HG03558 (cell line): ENCODE measurements around the gene ELF5.

ENCODE experiments used
- ATAC-seq: cut with Tn5 transposase; IDR thresholded peaks from one replicate; pipeline ENCODE4 v1.9.1; 2021; ENCODE audit warnings: moderate number of reproducible peaks; ENCODE audit not compliant: unreplicated experiment; ENCODE audit errors: extremely low read depth

The ELF5 gene

DNA sequence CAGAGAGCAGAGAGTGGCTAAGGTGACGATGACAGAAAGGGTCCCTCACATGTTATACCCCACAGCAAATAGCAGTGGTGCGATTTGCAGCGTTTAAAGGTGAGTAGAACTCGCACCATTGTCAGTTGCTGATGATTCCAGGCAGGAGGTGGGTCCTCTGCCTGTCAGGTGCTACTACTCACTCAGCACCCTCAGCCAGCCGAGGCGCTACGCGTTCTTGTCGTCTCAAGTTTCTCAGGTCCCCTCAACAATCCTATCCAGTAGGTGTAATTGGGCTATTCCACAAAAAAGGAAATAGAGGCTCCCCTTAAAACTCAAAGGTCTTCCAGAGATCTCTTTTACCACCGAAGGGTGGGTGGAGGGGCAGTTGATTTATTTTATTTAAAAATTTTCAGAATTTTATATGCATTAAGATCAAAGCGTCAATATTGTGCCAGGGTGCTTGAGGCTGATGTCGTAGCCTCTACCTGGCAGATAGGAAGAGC is 18.3 kb downstream of the ELF5 start:
- no peak for ATAC-seq

DNA sequence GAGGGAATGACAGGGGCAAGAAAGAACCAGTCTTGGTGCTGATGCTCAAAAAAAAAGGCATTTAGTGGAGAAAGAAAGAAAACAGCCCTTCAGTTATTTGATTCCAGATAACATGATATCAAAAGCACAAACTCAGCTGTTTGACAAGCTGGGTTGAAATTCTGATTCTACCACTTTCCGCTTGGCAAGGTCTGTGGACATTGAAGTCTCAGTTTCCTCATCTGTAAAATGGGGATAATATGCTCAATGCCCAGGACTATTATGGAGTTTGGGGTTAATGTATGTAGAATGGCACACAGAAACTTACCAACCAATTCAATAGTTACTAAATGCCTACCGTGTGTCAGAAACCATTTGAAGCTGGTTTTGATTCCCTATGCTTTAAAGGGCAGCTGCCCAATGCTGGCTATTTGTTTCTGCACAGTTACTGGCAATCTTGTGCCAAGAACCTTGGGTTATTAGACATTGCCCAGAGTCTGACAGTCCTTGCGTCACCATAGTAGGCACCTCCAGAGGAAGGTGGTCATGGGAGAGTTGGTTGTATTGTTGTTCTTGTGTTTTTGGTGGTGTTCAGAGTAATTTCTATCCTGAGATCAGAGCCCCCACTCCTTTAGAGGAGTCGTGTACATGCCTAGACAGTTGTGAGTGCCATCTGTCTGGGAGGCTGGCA is 19.5 kb downstream of the ELF5 start:
- no peak for ATAC-seq

DNA sequence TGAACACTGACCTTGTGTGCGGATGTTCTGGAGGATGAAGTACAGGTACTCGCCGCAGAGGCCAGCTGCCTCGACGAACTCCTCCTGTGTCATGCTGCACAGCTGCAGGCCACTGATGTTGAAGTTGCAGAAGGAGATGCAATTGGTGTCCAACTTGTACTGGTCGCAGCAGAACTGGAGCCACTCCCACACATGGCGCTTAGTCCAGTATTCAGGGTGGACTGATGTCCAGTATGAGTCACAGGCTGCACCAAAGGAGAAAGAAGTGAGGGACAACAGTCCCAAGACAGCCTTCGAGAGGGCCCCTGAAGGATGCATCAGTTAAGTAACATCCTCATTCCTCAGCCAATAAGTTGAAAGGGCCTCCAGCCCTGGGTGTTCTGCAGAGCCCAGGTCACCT is 20.1 kb downstream of the ELF5 start:
- no peak for ATAC-seq

DNA sequence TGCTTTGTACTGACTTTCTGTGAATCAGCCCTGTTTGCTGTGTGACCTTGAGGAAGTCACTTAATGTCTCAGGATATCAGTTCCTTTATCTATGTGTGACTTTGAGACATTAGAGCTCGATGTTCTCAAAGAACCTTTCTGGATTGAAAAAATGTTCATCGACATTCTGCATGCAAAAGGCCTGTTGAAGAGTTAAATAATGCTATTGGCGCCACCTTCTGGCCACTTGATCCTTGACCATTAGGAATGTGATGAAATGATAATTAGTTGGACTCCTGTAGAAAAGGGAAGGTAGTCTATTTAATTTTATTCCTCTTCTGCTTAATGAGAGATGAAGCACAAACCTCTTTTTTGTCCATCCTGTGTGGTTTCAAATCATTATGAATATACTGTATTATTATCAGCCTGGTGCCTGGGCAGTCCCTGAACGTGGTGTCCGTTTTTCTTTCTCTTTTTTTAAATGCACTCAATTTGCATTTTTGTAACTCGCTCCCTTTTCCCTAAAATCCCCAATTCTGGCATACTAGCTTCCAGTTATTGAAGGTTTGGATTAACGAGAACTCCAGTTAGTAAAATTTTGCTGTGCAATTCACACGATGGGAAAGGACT is 20.7 kb downstream of the ELF5 start:
- ATAC-seq: no peak

DNA sequence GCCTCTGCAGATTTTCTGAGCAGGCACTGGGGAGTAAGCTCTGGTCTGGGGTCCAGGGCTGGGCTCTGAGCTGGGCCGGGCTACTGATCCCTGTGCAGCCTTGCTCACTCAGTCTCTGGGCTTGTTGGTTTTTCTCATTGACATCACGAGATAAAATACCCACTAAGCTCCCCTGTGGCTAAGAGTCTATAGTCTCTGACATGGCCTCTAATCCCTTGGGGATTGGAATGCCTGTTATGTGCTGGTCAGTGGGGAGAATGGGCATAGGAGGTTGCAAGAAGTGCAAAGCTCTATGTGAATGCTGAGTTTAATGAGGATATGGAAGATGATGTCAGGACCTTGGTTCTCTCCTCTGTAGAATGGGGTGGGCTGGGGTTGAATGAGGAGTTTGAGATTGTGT is 23.3 kb downstream of the ELF5 start:
- no peak for ATAC-seq

DNA sequence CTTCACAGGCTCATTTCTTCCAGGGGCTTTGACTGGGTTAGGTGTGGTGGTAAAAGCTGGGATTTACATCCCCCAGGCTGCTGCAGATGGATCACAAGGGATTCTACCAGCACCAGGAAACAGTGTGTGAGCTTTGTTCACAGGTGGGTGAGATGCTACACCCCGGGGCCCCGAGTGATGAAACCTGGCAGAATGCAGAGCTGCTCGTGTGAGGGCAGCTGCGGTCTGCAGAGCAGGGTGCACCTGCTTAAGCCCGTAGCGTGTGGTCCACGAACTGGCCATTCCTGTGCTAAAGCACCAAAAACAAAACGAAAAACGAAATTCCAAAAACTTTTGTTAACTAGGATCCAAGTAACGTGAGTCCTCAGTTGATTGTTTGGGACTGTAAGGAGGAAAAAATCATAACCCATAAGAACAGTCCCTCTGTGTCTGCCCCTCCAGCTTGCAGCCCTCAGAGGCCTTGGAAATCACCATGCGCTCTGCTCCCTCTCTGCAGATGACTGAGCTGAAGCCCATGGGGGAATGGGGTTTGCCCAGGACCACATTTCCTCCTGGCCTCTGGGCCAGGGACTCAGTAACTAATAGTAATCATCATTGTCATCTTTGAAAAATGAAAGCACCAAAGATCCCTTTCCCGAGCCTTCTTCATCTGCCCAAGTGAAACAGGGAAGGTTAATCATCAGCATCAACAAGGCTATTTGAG is 24.6 kb downstream of the ELF5 start:
- no peak for ATAC-seq

DNA sequence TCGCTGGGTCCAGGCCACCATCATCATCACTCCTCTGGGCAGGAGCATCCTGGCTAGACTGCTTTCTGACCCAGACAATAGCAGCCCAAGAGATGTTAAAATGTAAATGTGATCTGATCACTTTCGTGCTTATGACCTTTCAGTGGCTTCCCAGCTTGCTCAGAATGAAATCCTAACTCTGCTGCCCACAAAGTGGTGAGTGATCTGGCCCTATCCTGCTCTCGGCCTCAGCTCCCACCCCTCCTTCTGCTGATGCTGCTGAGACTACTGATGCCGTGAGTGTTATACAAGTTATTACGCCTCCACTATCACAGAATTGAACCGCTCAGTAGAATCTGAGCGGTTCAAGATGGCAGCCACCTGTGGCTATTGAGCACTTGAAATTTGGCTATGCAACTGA is 26.2 kb downstream of the ELF5 start:
- no peak for ATAC-seq

DNA sequence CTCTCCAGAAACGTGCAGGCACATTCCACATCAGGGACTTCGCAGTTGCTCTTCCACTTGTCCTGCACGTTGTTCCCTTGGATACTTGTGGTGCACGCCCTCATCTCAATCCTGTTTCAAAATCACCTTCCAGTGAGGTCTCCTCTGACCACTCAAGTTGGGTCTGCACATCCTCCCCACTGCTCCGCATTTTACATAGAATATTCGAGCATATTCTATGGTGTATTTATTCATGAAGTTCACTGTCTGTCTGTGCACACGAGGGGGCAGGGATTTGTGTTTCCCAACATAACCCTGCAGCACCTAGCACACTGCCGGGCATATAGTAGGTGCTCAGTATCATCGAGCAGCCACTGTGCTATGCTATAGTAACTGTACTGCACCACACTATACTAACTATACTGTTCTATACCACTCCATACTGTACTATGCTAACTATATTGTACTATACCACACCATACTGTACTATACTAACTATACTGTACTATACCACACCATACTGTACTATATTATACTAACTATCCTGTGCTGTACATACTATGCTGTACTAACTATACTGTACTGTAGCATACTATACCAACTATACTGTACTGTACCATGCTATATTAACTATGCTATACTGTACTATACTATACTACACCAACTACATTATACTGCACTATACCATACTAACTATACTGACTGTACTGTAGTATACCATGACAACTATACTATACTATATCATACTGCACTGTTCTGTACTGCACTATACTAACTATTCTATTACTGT is 30.3 kb downstream of the ELF5 start:
- no peak for ATAC-seq

DNA sequence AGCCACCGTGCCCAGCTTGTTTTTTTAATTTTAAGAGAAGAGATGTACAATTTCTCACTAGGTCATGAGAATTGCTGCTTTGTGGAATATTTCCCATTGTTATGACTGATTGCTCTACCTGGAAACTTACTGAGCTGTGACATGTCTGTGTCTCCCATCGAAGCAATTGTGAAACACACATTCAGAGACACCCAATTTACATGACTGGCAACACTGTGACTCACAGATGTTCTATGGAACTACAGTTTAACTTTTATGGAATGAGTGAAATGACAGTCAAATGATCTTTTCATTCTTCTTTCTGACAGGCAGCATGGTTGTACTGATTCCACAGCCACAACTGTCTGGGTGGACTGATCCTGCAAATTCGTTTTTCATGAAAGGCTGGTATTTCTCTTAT is 32.3 kb downstream of the ELF5 start:
- no peak for ATAC-seq

DNA sequence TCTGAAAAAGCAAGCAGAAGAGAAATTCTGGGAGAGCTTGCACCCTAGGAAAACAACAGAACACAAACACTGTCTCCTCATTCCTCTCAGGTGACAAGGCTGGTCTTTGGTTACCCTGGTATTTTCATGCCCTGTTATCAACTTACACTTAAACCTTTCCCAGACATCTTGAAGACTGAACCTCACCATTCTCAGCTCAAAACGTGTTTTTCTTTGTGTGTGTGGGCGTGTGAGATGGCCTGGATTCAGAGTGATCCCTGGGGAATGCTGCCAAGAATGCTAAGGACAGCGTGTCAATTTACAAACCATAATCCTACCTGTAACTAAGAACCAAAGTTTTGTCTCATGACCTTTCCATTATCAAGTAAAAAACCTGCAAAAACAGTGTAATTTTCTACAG is 33.3 kb downstream of the ELF5 start:
- ATAC-seq: no peak

DNA sequence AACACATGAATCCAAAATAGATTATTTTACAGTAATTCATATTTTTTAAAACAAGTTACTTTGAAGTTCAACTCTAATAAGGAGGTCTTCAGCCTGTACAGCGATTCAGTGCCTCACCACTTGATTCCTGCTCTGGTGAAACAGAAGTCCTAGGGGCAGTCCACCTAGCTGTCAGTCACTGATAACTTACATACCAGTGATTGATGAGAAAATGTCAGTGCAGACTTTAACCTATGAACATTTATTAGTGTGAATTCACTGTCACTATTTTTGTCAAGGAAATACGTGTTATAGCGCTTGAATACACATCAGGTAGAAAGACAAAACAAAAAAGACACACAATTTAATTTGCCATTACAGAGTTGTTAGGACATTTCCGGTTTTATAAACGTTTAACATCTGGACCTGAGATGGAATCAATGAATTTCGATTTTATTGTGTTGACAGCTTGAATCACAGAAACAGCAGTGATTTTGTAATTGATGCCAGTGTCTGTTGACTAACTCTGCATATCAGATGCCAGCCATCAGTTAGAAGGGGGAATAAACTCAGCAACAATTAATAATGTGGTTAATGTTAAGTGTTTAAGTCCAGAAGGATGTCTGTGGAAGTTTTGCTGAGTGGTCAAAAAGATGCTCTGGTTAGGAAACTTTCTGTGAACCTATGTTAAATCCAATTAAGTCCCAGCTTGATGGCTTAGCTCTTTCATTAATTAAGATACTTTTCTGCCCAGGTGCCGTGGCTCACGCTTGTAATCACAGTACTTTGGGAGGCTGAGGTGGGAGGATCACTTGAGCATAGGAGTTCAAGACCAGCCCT is 34.5 kb downstream of the ELF5 start:
- ATAC-seq: no peak

DNA sequence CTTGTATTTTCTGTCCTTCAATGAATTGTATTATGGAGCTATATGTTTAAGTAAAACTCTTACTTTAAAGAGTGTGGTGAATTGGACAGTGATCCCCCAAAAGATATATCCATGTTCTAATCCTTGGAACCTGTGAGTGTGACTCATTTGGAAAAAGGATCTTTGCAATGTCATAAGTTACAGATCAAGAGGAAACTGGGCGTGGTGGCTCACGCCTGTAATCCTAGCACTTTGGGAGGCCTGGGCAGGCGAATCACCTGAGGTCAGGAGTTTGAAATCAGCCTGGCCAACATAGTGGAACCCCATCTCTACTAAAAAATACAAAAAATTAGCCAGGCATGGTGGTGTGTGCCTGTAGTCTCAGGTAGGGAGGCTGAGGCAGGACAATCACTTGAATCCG is 36.7 kb downstream of the ELF5 start:
- no peak for ATAC-seq

DNA sequence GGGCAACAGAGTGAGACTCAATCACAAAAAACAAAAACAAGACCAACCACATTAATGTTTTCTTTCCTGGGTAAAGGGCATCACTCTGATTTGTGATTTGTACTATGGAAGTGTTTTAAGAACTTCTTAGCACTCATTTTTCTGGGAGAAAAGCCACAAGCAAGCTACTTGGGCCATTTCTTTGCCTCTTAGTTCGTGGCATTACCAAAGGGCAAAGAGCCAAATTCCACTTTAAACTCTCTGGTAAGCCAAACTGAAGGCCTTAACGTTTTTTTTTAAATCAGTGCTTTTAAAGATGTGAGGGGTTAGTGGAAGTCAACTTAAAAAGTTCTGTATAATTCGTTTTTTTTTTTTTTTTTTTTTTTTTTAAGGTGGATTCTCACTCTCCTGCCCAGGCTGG is 37.9 kb downstream of the ELF5 start:
- ATAC-seq: no peak

DNA sequence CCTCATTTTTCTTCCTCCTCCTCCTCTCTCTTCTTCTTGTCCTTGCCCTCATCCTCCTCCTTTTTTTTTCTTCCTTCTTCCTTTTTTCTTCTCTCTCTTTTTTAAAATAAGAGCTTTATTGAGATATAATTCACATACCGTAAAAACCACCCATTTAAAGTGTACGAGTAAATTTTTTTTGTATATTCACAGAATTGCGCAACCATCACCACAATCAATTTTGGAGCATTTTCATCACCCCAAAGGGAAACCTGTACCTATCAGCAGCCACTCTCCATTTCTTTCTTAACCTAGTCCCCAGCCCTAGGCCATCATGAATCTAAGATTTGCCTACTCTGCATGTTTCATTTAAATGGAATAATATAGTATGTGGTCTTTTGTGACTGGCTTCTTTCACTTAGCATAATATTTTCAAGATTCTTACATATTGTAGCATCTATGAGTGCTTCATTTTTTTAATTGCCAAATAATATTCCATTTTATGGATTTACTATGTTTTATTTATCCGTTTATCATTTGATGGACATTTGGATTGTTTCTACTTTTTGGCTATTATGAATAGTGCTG is 39.9 kb downstream of the ELF5 start:
- no peak for ATAC-seq

DNA sequence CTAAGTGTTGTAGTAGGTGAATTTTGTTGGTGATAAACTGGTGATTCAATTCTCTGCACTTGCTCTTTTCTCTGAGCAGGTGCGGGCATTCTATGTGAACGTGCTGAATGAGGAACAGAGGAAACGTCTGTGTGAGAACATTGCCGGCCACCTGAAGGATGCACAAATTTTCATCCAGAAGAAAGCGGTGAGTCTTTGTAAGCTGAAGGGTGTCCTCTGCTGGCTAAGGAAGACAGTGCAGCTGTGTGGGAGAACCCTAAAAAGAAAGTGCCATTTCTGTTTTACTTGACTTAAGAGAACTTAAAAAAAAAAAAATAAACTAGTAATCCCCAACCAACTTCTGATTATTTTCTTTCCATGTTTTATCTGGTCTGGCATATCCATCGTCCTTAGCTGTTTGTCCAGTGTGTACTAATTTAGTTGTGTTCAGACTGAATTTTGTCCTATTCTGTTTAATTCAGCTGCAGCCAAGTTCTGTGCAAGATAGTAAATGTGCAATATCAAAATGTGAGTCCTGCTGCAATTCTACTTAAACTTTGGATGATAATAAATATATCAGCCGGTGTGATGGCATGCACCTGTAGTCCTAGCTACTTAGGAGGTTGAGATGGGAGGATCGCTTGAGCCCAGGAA is 45.3 kb downstream of the ELF5 start:
- no peak for ATAC-seq

DNA sequence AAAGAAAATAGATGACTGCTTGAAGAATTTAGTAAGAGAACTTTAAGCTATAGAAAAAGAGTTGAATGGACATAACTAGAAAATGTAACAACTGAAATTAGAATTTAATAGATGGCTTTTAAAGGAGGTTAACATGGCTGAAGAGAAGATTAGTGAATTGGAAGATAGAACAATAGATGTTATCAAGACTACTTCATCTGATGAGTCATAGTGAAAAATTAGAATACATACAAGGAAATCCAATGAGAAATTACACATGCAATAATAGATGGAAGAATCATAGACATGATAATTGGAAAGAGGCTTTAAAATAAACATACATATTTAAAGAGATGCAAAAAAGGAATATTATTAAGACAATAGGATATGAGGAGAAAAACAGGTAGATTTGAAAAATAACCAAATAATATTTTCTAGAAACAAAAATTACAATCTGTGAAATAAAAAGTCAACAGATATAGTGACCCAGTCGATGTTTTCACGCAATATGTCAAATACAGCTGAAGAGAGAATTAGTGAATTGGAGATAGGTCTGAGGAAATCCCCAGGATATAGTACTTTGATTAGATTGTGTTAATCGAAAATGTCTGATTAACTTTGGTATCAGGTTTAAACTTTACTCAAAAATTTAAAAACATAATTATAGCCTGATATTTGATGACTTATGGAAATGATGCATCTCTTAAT is 46.6 kb downstream of the ELF5 start:
- no peak for ATAC-seq

DNA sequence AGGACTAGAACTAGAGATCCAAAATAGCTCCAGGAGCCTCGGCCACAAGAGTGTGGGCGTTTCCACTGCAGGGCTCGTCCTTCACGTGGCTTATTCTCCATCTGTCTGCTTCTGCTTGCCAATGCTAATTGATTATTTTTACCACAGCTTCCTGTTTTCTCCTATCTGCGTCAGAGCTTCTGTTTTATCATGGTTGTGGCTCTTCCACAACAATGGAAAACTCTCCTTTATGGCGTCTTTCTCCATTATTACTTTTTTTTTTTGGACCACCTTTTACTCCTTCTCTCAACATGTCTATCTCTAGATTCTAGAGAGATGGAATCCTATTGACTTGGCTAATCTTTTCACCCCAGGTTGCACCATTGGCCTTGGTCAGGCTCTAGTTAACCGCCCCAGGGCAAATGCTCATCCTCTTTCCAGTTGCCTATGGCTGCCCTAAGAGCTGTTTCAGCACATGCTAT is 49.0 kb downstream of the ELF5 start:
- ATAC-seq: no peak

DNA sequence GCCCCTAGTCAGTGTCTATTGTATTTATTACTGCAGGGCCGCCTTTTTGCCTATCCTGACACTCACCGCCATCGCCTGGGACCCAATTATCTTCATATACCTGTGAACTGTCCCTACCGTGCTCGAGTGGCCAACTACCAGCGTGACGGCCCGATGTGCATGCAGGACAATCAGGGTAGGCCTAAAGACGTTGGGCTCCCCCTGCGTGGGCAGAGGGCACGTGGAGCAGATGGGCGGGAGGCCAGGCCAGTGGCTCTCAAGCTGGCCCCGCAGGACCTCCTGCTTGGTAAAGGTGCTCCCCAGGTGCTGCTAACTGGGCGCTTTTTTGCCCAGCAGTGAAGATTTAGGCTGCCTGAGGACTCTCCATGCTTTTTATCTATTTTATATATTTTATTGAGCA is 52.4 kb downstream of the ELF5 start:
- ATAC-seq: no peak

DNA sequence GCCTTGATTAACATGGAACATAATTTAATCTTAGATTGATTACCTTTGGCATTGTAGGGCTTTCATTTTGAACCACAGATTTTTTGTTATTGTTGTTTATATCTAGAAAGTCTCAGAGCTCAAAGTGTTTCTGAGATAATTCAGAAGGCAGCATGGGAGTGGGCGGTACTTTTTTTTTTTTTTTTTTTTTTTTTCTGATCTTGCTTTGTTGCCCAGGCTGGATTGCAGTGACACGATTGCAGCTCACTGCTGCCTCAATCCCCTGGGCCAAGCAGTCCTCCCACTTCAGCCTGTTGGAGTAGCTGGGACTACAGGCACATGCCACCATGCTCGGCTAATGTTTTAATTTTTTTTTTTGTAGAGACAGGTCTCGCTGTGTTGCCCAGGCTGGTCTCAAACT is 53.3 kb downstream of the ELF5 start:
- ATAC-seq: no peak
